ENCODE data around the gene AXDND1.
"Not testable (repeated sequence)": the region's sequence is repeated elsewhere in the genome, so short reads cannot be mapped to it uniquely, and the experiment has no call there.

Gene AXDND1

GRCh38 chr1:179366093-179366800 is 476 bp downstream of the AXDND1 start:
- peak in 1 of 2 donors; percentile 31 for DNase-seq

DNA sequence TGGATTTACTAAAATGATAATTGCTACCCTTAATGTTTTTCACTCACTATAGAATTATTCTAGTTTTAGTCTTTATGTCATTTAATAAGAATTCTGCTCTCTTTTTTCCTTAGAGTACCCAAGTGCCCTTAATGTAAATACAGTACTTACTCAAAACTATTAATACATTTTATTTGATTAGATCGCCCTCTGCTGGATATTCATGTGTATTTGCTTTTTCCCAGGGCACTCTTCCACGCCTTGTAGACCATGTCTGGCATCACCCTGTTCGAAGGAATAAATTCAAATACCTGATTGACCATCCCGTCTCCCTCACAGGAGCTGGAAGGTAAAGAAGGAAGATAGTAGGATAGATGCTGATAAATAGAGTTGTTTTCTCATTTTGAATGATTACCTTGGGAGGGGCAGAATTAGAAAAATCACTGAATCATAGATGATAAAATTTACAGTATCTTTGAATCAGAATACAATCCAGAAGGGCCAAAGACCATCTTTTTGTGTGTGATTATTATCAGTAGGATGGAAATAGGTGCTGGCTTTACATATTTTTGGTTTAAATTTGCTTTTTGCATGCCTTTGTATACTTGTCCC is 4.1 kb downstream of the AXDND1 start:
- peak; percentile 63 to 87 for DNase-seq

DNA sequence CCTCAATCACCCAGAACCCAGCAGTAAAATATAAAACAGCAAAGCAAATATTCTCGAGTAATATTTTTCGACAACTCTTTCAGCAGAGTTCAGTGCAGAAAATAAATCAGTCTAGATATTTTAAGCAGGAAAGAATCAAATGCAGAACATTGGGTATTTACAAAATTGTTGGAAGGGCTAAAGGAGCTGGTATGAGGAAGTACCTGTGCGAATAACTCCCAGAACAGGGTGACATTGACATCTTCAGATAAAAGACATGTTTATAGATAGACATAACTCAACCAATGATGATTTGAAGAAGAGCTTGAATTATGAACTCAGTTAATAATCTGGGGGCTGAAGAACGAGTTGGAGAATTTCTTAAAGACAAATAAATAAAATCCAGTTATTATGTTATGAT is 6.4 kb downstream of the AXDND1 start:
- no peak for DNase-seq

- no peak for DNase-seq
These were observed 10.5 kb downstream of the AXDND1 start for GRCh38 chr1:179376223-179376622.

DNA sequence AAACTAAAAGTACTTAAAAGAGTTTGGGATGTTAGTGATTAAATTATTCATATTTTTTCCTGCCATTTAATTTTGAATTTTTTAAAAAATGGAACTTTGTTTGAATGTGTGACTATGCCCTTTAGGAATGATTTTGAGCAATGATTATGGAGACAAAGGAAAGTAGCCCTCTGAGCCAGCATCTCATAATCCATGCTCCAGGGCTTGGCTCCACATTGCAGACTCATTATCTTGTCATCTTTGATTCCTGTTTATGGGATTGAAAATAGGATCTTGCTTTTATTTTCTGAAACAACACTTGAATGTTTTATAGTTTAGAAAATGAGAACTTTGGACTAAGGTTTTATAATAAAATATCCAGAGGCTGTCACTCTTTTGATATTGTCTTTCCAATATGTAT is 14.5 kb downstream of the AXDND1 start:
- DNase-seq: no peak

DNA sequence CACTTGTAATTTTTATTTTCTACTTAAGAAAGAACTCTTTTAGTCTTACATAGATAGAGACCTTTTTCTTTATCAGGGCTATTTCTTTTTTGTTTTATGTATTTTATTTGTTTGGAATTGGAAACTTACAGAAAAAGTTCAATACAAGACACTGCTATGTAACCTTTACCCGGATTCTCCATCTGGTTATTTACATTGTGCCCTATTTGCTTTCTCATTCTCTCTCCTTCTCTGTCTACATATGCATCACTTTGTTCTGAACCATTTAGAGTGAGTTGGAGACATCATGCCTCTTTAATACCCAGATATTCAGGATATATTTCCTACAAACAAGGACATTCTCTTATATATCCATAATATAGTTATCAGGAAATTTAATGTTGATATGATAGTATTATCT is 18.3 kb downstream of the AXDND1 start:
- no peak for DNase-seq

DNA sequence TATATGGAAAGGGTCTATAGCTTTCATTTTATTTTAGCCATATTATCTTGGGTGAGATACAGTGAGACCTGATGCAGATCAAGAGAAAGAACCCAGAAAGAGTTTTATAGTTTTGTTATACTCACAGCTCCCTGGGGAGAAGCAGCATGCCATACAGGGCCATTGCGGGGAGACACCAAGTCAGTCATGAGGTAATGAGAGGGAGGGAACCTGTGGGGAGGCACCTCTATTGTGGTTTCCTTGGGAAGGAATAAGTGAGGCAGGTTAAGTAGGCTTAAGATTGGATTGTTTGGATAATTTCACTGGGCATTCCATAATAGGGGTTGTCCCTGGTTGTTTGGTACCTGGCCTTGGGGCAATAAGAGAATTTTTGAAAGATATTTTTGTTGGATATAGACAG is 19.7 kb downstream of the AXDND1 start:
- no peak for DNase-seq

- DNase-seq: no peak
These were observed 27.9 kb downstream of the AXDND1 start for GRCh38 chr1:179393721-179394120.

DNA sequence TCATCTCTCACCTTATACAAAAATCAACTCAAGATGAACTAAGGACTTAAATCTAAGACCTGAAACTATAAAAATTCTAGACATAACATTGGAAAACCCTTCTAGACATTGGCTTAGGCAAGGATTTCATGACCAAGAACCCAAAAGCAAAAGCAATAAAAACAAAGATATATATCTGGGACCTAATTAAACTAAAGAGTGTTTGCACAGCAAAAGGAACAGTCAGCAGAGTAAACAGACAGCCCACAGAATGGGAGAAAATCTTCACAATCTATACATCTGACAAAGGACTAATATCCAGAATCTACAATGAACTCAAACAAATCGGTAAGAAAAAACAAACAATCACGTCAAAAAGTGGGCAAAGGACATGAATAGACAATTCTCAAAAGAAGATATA is 33.6 kb downstream of the AXDND1 start:
- DNase-seq: not testable (repeated sequence)

DNA sequence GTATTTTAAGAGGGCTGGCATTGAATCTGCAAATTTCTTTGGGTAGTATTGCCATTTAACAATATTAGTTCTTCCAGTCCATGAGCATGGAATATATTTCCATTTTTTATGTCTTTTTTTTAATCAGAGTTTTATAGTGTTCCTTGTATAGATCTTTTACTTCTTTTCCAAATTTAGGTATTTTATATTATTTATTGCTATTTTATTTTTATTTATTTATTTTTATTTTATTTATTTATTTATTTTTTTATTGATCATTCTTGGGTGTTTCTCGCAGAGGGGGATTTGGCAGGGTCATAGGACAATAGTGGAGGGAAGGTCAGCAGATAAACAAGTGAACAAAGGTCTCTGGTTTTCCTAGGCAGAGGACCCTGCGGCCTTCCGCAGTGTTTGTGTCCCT is 52.0 kb downstream of the AXDND1 start:
- DNase-seq: not testable (repeated sequence)

DNA sequence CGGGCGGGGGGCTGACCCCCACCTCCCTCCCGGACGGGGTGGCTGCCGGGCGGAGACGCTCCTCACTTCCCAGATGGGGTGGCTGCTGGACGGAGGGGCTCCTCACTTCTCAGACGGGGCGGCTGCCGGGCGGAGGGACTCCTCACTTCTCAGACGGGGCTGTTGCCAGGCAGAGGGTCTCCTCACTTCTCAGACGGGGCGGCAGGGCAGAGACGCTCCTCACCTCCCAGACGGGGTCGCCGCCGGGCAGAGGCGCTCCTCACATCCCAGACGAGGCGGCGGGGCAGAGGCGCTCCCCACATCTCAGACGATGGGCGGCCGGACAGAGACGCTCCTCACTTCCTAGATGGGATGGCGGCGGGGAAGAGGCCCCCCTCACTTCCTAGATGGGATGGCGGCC is 52.9 kb downstream of the AXDND1 start:
- DNase-seq: not testable (repeated sequence)

DNA sequence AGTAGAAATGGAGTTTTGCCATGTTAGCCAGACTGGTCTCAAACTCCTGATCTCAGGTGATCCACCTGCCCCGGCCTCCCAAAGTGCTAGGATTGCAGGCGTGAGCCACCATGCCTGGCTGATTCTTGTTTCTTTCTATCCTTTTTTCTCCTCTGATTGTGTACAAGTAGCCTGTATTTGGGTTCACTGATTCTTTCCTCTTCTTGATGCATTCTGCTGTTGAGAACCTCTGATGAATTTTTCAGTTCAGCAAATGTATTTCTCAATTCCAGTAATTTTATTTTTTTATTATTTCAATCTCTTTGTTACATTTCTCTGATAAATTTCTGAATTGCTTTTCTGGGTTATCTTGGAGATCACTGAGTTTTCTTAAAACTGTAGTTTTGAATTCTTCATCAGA is 58.8 kb downstream of the AXDND1 start:
- no peak for DNase-seq

DNA sequence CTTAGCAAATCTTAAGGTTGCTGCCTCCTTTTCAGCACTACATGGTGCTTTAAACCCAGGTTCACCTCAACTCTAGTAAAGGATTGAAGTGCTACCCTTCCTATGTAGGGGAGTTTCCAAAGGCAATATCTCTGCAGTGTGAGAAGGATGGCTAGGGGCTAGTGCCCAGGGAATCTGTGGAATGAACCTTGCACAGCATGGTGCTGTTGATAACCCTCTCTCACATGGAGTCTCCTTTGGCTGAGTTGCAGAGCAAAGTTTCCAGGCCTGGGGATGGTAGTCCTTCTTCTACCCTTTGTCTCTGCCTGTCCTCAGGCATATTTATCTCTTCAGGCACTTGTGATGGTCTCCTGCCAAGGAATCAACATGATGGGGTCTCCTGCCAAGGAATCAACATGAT is 59.4 kb downstream of the AXDND1 start:
- no peak for DNase-seq

DNA sequence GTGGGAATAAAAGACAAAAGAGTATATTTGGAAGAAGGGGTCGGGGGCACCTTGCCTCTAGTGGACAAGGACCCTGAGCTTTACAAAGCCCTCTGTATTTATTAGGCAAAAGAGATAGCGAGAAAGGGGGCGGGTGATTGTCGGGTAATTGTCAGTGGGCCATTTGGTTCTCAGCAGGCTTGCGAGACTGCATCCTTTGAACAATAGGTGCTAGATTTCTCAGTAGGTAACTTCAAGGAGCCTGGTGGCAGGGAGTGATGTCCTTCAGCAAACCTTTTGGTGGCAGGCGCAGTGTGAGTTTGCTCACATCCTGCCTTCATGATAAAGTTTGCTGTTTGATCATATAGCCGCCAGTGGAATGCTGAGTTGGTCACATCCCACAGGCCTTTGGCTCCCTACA is 71.4 kb downstream of the AXDND1 start:
- DNase-seq: no peak

- DNase-seq: not testable (repeated sequence)
These were observed 73.9 kb downstream of the AXDND1 start for GRCh38 chr1:179439646-179440045.

- DNase-seq: not testable (repeated sequence)
These were observed 74.5 kb downstream of the AXDND1 start for GRCh38 chr1:179440301-179440700.

DNA sequence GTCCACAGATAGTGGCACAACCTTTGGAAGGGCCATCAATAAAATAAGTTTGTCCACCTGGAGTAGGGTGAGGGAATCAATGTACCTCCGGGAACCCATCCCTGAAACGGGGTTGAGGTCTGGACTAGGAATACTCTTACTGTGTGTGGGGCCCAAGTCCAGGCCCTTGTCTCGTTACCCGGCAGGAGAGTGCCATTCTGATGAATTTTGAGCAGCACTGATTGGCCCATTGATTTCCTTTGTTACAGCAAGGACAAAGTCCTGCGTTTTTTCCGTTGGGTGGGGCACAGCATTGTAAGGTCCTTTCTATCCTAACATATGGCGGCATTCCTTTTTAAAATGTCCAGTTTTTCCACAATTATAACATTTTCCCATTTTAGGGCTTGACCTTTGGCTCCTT is 75.2 kb downstream of the AXDND1 start:
- no peak for DNase-seq

DNA sequence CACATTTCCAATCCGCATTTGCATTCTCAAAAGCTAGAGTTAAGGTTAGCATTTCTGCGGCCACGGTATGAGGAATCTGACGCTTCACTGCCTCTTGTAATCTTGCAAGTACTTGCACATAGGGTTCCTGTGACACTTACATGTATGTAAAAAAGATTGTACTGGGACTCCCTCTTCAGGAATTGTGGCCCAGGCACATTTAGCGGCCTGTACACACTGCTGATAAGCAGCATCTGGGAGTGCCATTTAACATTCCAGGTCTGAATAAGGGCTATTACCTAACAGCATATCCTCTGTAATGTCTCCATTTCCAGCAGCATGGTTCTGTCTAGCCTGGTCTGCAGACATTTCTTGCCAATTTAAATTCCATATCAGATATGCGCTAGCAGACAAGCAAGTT is 75.7 kb downstream of the AXDND1 start:
- DNase-seq: no peak

GRCh38 chr1:179442846-179443245 is 77.1 kb downstream of the AXDND1 start:
- DNase-seq: not testable (repeated sequence)

DNA sequence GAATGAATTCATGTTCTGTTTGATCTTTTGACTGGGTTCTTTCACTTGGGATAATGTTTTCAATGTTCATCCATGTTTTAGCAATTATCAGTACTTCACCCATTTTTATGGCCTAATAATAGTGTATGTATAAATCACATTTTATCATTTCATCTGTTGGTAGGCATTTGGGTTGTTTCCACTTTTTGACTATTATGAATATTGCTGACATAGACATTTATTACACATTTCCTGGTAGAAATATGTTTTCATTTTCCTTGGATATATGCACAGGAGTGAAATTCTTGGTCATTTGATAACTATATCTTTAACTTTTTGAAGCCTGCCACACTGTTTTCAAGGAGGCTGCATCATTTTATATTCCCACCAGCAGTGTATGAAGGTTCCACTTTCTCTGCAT is 79.8 kb downstream of the AXDND1 start:
- no peak for DNase-seq

GRCh38 chr1:179447489-179447888 is 81.7 kb downstream of the AXDND1 start:
- DNase-seq: peak in 1 of 2 donors; percentile 1

DNA sequence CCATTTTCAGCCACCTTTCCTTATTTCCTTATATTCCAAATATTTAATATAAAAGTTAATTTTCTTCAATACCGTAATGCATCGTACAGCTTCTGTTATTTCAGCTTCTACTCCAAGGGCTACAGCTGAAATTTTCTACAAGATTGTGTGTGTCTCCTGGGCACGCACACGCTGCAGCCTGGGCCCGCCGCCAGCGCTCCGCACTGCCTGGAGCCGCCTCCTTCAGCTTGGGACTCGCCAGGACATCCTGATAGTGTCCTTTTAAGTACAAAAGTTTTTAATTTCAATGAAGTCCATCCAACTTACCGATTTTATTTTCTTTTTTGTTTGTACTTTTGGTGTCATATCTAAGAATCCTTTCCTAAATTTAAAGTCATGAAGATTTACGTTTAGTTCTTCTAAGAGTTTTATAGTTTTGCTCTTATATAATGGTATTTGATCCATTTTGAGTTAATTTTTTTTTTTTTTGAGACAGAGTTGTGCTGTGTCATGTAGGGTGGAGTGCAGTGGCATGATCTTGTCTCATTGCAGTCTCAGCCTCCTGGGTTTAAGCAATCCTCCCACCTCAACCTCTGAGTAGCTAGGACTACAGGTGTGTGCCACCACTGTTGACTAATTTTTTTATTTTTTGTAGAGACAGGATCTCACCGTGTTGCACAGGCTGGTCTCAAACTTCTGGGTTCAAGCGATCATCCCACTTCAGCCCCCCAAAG is 82.8 kb downstream of the AXDND1 start:
- no peak for DNase-seq

GRCh38 chr1:179459606-179460206 is 93.9 kb downstream of the AXDND1 start:
- not testable (repeated sequence) for DNase-seq

DNA sequence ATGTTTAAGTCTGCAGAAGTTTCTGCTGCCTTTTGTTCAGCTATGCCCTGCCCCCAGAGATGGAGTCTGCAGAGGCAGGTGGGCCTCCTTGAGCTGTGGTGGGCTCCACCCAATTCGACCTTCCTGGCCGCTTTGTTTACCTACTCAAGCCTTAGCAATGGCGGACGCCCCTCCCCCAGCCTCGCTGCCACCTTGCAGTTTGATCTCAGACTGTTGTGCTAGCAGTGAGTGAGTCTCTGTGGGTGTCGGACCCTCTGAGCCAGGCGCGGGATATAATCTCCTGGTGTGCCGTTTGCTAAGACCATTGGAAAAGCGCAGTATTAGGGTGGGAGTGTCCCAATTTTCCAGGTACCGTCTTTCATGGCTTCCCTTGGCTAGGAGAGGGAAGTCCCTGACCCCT is 99.9 kb downstream of the AXDND1 start:
- DNase-seq: not testable (repeated sequence)
